KMS-11 (cell line): Measurements from ENCODE around the gene DIAPH2.

Experiments
- H2AFZ ChIP-seq: fragments of 200-600 bp; sonication (generic); 2 replicates; pipeline ENCODE4 v1.6.1; 2016; ENCODE audit warnings: antibody characterized with exemption, mixed run types, low read depth
- H3K27ac ChIP-seq: fragments of 200-600 bp; sonication (generic); 2 replicates; pipeline ENCODE4 v1.6.1; 2016; ENCODE audit warnings: mild to moderate bottlenecking, mixed run types
- H3K27me3 ChIP-seq: fragments of 200-600 bp; sonication (generic); 2 replicates; pipeline ENCODE4 v1.6.1; 2017; ENCODE audit warnings: mild to moderate bottlenecking, low read depth, mixed run types, moderate library complexity; ENCODE audit not compliant: insufficient read depth
- H3K36me3 ChIP-seq: fragments of 200-600 bp; sonication (generic); 2 replicates; pipeline ENCODE4 v1.6.1; 2017; ENCODE audit warnings: mild to moderate bottlenecking, mixed run types; ENCODE audit not compliant: insufficient read depth
- H3K4me1 ChIP-seq: fragments of 200-600 bp; sonication (generic); 2 replicates; pipeline ENCODE4 v1.6.1; 2016; ENCODE audit warnings: mild to moderate bottlenecking, low read depth, mixed run types; ENCODE audit not compliant: poor library complexity, severe bottlenecking
- H3K4me2 ChIP-seq: fragments of 200-600 bp; sonication (generic); 2 replicates; pipeline ENCODE4 v1.7.0; 2016; ENCODE audit warnings: mild to moderate bottlenecking, mixed run types
- H3K4me3 ChIP-seq: fragments of 200-600 bp; sonication (generic); IDR thresholded peaks from 2 replicates; pipeline ENCODE4 v1.6.1; 2017; ENCODE audit warnings: low read depth, low read length, mixed read lengths; ENCODE audit not compliant: insufficient read depth
- H3K79me2 ChIP-seq: fragments of 200-600 bp; sonication (generic); 2 replicates; pipeline ENCODE4 v1.6.1; 2016; ENCODE audit warnings: low read depth, mixed run types; ENCODE audit not compliant: insufficient read depth
- H3K9ac ChIP-seq: fragments of 200-600 bp; sonication (generic); 2 replicates; pipeline ENCODE4 v1.6.1; 2016; ENCODE audit warnings: mild to moderate bottlenecking, mixed run types
- H4K20me1 ChIP-seq: fragments of 200-600 bp; sonication (generic); 2 replicates; pipeline ENCODE4 v1.6.1; 2016; ENCODE audit warnings: mild to moderate bottlenecking, mixed run types; ENCODE audit not compliant: insufficient read depth
- TF ChIP-seq, protein P1 (sequence below): fragments of 200-600 bp; sonication (generic); conservative IDR thresholded peaks from 2 replicates; pipeline ENCODE4 v1.6.1; 2017; ENCODE audit warnings: low read depth, mild to moderate bottlenecking, antibody characterized with exemption, low read length, moderate library complexity, mixed read lengths

DIAPH2 gene

DNA sequence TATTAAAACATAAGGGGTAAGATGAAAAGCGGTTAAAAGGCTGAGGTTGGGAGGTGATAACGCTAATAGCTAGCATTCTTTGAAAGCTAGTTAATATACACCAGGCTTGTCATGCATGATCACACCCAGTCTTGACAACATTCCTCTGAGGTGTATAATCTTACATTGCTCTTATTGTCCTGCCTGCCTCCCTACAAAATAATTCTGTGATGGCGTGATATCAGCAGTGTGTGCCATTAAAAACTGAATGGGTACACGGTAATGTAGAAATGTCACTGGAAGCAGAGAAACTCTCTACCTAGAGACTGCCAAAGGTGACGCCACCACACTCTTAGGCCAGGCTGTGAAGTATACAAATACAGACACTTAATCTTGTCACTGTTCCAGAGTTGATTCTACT lies 68.1 kb downstream of the DIAPH2 start:
- H3K4me1 ChIP-seq = no peaks in the 10 kb centered on the region
- no peaks in the 10 kb centered on the region for H4K20me1 ChIP-seq
- no peaks in the 10 kb centered on the region for H3K27me3 ChIP-seq
- H3K4me3 ChIP-seq = no peak overlapping the region
- no peak overlapping the region for H3K9ac ChIP-seq
- TF ChIP-seq, protein P1, sequence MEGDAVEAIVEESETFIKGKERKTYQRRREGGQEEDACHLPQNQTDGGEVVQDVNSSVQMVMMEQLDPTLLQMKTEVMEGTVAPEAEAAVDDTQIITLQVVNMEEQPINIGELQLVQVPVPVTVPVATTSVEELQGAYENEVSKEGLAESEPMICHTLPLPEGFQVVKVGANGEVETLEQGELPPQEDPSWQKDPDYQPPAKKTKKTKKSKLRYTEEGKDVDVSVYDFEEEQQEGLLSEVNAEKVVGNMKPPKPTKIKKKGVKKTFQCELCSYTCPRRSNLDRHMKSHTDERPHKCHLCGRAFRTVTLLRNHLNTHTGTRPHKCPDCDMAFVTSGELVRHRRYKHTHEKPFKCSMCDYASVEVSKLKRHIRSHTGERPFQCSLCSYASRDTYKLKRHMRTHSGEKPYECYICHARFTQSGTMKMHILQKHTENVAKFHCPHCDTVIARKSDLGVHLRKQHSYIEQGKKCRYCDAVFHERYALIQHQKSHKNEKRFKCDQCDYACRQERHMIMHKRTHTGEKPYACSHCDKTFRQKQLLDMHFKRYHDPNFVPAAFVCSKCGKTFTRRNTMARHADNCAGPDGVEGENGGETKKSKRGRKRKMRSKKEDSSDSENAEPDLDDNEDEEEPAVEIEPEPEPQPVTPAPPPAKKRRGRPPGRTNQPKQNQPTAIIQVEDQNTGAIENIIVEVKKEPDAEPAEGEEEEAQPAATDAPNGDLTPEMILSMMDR = no peak
- no peak overlapping the region for H2AFZ ChIP-seq
- H3K27ac ChIP-seq = no peak overlapping the region
- no peak overlapping the region for H3K4me2 ChIP-seq
- H3K79me2 ChIP-seq = no peaks in the 10 kb centered on the region
- H3K36me3 ChIP-seq = no peaks in the 10 kb centered on the region

DNA sequence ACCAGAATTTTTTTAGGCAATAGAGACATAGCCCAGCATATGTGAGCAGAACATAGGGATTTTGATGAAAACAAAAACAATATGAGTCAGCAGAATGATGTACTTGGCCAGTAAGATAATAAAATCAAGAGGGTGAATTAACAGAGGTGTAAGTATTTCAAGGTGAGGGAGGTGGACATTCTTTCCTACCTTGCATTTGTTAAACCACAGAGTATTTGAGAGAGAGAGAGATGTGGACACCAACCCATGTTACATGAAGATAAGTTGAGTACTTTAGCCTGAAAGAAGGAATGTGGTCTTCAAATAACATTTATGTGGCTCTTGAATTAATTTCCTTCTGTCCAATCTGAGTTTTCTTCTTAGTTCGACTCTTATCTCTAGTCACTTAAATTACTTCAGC lies 68.6 kb downstream of the DIAPH2 start:
- Histone ChIP-seq H3K27me3 (no peaks in the 10 kb centered on the region), H3K79me2 (no peaks in the 10 kb centered on the region), H3K4me3 (no peak overlapping the region), H2AFZ (no peak overlapping the region), H3K4me2 (no peak overlapping the region), H3K9ac (no peak overlapping the region), H3K27ac (no peak overlapping the region), H3K36me3 (no peaks in the 10 kb centered on the region), H3K4me1 (no peaks in the 10 kb centered on the region), H4K20me1 (no peaks in the 10 kb centered on the region)
- TF ChIP-seq, protein P1 = no peak

DNA sequence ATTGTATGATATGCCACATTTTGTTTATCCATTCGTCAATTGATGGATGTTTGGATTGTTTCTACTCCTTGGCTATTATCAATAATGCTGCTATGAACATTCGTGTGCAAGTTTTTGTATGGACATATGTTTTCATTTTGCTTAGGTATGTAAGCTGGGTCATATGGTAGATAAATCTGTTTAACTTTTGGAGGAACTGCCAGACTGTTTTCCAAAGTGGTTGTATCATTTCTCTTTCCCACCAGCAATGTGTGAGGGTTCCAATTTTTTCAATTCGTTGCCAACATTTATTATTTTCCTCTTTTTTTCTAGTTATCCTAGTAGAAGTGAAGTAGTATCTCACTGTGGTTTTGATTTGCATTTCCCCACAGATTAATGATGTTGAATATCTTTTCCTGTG lies 71.8 kb downstream of the DIAPH2 start:
- Histone ChIP-seq H4K20me1 (no peaks in the 10 kb centered on the region), H3K79me2 (no peaks in the 10 kb centered on the region), H3K4me3 (no peak overlapping the region), H3K27me3 (no peaks in the 10 kb centered on the region), H2AFZ (no peak overlapping the region), H3K27ac (no peak overlapping the region), H3K36me3 (no peaks in the 10 kb centered on the region), H3K9ac (no peak overlapping the region), H3K4me1 (no peaks in the 10 kb centered on the region), H3K4me2 (no peak overlapping the region)
- TF ChIP-seq, protein P1 = no peak

- Histone ChIP-seq H3K36me3 (no peaks in the 10 kb centered on the region), H3K27me3 (no peaks in the 10 kb centered on the region), H2AFZ (no peak overlapping the region), H3K27ac (no peak overlapping the region), H3K4me3 (no peak overlapping the region), H3K79me2 (no peaks in the 10 kb centered on the region), H3K4me1 (peaks cover 13% of the 10 kb centered on the region), H3K4me2 (no peak overlapping the region), H4K20me1 (no peaks in the 10 kb centered on the region), H3K9ac (no peak overlapping the region)
- TF ChIP-seq, protein P1 = no peak
These were observed 76.9 kb downstream of the DIAPH2 start for GRCh38 chrX:96761566-96761965.

DNA sequence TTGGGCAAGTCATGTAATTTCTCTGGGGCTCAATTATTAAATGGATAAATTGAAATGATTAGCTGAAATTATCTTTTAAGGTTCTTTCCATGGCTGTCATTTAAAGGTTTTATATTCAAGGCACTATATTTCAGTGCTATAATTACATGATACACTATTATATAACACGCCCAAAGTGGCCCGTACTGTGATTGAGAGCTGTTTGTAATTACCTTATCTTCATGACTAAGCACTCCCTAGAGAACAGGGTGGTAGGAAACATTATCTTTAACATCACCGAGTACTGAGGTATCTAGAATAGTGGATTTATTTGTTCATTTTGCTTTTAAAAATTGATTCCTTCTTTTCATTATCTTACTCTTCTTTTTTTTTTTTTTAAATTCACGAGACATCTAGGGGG lies 79.0 kb downstream of the DIAPH2 start:
- TF ChIP-seq, protein P1 = no peak
- Histone ChIP-seq H3K36me3 (no peaks in the 10 kb centered on the region), H3K27me3 (no peaks in the 10 kb centered on the region), H3K27ac (no peak overlapping the region), H4K20me1 (no peaks in the 10 kb centered on the region), H3K9ac (no peak overlapping the region), H3K79me2 (no peaks in the 10 kb centered on the region), H3K4me2 (no peak overlapping the region), H2AFZ (no peak overlapping the region), H3K4me1 (peaks cover 13% of the 10 kb centered on the region), H3K4me3 (no peak overlapping the region)
